GM18499 (cell line): Measurements from ENCODE around the gene TCF25.
"Not testable (repeated sequence)": the region's sequence is repeated elsewhere in the genome, so short reads cannot be mapped to it uniquely, and the experiment has no call there.

Experiments
- ATAC-seq: cut with Tn5 transposase; IDR thresholded peaks from one replicate; pipeline ENCODE4 v1.9.1; 2021; ENCODE audit warnings: moderate number of reproducible peaks; ENCODE audit not compliant: insufficient read depth, unreplicated experiment

Gene TCF25

DNA sequence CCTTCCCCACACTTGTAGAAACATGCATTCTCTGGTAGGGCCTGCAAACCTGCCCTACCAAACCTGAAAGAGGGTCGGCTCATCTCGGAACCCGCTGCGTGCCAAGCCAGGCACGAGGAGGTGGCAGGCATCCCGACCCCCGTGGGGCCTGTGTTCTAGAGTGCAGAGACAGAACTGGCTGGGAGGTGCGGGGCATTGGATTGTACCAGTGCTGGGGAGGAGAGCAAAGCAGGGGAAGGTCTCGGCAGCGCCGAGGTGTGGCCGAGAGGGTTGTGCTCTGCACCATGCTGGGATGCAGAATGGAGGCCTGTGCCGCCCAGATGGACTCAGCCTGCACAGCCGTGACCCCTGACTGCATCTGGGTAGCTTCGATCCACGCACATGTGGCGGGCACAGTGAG, 27.5 kb downstream of the TCF25 start:
- no peak for ATAC-seq

DNA sequence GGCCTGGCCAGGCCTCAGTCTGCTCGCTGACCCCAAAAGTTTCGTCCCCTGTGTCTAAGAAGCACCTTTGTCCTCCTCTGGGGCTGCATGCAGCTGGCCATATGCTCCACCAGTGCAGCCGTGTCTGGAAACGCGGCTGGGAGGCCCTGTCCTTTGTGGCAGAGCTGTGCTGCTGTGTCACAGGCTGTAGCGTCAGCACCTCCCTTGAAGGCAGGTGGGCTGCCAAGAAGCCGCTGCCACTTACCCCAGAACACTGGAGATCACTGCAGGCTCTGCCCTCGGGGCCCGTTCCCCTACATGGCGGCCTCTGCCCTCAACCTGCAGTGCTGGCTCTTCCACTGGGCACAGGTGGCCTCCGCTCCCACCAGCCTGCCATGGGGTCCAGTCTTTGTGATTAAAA, 29.6 kb downstream of the TCF25 start:
- no peak for ATAC-seq

DNA sequence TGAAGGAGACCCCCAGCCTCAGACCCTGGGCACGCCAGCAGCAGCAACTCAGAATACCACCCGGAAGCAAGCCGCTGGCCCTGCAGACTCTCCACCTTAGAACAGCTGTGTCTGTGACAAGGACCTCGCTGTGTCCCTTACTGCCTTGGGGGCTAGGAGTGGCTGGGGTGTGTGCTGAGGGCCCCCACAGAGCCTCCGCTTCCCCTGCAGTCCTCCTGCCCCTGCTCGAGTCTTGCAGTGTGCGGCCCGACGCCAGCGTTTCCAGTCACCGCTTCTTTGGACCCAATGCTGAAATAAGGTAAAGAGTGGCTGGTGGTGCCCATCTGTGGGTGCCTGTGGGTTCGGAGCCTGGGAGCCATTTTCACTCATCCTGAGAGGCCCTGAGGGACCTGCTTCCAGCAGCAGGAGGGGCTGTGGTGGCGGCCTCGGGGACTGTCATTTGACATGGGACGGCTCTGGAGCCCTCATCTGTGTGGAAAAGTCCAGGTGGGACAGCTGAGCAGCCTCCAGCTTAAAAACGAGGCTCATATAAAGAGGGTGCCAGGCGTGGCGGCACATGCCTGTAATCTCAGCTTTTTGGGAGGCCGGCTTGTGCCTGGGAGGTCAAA, 30.6 kb downstream of the TCF25 start:
- no peak for ATAC-seq

DNA sequence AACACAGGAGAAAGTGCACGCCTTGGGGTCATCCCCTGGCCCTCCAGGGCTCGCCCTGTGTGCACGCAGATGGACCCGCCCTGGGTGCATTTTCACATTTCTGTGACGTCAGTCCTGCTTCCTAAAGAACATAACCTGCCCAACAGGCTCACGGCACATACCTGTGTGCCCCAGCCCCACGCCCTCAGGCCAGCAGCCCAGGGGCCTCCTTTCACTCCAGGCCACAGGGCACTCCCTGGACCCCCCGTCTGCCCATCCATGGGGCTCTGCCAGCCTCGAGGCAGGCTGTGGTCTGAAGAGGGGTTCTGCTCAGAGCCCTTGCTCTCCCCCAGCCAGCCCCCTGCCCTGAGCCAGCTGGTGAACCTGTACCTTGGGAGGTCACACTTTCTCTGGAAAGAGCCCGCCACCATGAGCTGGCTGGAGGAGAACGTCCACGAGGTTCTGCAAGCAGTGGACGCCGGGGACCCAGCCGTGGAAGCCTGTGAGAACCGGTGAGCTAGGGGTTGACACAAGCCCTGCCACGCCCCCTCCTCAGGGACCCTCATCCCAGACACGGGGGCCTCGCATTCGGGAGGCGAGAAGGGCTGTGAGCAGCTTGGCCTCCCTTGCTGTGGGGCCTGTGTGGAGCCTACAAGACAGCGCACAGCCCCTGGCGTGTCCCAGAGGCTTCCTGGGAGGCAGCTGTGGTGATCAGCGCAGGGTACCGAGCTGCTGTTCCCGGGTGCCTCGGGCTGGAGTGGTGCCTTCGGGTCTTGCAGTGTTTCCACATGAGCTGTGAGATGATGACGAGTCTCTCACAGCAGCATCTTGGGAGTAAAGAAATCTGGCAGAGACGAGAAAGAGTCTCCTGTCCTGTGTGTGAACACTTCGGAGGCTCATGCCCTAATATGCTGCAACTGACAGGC, 31.5 kb downstream of the TCF25 start:
- no peak for ATAC-seq

DNA sequence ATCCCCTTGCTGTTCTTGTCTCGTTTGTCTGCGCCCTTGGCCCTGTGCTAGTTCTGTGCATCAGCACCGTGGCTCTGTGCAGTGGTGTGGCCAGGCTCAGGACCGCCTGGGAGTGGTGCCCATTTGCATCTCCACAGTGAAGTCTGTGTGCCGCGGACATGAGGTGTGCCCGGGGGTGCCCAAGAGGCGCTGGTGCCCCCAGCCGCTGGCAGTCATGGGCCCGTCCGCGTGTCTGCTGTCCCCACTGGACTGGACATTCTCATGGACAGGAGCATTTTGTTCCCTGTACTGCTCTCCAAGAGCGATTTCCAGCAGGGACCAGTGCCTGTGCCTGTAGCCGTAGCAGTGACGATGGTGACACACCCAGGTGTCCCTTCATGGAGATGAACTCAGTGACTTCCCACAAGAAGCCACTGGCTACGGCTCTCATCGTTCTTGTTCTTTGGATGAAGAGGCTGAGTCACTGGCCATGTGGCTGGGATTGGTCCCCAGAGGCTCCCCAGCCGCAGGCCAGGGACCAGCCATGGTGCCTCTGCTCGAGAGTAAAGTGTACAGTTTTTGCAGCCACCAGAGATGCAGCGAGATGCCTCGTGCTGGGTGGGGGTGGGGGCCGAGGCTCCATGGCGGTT, 32.2 kb downstream of the TCF25 start:
- ATAC-seq, result no peak

DNA sequence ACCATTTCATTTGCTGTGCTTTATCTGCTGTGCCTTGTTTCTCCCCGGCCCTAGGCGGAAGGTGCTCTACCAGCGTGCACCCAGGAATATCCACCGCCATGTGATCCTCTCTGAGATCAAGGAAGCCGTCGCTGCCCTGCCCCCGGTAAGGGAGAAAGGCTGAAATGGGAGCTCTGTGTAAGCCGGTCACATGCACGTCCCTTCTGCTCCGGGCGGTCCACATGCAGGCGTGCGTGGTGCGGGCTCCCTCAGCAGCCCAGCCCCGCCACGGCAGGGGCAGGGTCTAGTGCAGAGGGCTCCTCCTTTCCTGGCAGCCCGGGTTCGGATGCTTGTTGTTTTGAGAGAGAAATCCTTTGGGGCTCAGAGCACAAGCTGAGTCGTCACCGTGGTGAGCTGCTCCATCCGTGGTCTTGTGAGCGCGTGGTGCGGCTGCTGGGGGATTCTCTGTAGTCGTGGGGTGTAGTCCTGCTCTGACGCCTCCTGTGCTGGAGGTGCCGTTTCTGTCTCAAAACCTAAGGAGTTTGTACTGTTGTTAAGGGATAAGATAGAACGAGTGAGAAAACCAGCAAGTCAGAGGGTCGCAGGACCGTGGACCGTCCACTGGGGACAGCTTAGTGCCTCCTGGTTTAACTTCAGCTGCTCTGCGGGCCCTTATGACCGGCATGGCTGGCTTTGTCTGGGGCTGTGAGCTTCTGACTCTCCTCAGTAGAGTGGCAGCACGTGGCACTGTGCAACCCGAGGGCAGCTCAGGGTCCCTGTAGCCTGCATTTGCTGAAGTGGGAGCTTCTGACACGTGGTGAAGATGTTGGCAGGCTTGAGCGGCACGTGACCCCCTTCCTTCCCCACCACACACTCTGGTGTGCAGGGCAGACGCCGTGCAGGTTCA, 33.0 kb downstream of the TCF25 start:
- no peak for ATAC-seq

DNA sequence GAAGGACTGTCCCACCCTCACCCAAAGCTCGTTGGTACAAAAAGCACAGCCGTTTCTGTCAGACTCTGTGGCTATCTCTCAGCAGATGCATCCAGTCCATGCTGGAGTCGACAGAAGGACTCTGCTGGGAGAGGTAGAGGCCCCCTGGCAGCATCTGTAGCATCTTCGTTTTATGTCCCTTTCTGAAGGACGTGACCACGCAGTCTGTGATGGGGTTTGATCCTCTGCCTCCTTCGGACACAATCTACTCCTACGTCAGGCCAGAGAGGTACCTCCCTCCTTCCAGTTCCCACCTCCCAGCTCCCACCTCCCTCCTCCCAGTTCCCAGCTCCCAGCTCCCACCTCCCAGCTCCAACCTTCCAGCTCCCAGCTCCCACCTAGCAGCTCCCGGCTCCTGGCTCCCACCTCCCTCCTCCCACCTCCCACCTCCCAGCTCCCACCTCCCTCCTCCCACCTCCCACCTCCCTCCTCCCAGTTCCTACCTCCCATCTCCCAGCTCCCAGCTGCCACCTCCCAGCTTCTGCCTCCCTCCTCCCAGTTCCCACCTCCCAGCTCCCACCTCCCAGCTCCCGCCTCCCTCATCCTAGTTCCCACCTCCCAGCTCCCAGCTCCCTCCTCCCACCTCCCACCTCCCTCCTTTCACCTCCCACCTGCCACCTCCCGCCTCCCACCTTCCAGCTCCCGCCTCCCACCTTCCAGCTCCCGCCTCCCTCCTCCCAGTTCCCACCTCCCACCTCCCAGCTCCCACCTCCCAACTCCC, 33.8 kb downstream of the TCF25 start:
- ATAC-seq, result no peak

DNA sequence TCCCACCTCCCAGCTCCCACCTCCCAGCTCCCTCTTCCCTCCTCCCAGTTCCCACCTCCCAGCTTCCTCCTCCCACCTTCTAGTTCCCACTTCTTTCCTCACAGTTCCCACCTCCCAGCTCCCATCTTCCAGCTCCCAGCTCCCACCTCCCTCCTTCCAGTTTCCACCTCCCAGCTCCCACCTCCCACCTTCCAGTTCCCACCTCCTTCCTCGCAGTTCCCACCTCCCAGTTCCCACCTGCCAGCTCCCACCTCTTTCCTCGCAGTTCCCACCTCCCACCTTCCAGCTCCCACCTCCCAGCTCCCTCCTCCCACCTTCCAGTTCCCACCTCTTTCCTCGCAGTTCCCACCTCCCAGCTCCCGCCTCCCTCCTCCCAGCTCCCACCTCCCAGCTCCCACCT, 34.8 kb downstream of the TCF25 start:
- no peak for ATAC-seq

DNA sequence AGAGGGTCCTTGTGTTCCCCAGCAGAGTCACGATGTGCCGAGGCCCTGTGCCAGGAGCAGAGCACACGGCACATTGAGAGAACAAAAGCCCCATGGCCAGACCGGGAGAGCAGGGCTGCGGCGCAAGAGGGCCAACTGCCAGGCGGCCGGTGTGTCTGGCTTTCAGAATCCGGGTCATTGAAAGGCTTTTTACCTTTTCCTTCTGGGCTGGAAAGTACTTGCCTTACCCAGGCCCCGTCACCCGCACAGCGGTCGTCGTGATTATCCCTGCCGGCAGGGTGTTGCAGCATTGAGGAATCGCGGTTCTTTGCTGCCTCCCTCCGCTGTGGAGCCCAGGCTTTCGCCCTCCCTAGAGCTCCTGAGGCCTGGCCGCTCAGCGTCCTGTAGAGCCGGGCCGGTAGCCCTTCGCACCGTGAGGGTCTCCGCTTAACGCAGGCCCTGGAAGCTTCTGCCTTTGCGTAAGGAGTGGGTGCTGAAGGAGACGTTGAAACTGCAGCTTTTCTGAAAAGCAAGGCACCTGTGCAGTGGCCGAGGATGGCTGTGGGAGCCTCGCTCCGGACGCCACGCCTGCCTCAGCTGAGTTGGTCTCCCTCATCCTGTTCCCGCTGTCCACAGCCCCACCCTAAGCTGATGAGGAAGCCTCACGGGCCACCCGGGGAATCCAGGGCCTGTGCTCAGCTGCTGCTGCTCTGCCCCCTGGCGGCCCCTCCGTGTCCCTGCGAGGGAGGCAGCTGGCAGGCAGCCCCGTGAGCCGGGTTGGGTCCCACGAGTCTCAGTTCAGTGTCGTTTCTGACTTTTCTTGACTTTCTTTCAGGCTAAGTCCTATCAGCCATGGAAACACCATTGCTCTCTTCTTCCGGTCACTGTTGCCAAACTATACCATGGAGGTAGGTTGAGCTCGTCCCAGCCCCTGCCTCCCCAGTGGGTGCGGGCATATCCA, 36.7 kb downstream of the TCF25 start:
- ATAC-seq, result no peak

DNA sequence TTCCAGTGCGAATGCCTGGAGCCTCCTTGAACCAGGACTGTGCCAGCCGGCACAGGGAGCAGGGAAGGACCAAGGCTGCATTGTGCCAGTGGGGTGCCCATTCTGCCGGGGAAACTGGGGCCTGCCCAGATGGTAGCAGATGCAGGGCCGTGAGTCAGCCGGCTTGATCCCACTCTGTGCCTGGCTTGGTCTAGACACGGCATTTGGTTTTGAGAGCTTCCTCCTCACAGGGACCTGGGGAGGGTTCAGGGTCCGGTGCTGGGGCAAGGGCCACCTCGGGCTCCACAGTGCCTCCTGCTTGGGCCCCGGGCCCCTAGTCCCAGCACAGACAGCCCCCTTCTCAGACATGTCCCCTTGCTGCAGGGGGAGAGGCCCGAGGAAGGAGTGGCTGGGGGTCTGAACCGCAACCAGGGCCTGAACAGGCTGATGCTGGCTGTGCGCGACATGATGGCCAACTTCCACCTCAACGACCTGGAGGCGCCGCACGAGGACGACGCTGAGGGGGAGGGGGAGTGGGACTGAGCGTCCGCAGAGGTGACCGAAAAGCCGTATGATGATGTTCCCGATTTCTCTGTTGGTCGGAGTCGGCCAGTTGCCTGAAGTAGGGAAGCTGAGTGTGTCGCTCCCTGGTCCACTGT, 37.4 kb downstream of the TCF25 start:
- no peak for ATAC-seq

DNA sequence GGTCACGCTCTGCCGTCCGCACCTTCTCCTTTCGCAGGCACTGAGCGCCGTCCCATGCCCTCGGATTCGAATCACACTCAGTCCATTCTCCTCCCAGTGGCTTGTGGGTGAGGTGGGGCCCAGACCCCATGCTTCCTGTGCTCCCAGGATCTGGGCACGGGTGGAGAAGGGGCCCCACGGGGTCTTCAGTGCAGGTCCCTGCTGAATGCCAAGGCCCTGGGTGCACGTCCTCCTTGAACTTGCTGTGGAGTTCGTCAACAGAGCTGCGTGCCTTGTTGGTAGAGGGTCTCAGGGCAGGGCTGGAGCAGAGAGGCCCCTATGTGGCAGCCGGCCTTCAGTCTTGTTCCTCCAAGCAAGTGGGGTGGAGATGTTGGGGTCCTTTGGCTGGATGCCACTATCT, 38.0 kb downstream of the TCF25 start:
- no peak for ATAC-seq

DNA sequence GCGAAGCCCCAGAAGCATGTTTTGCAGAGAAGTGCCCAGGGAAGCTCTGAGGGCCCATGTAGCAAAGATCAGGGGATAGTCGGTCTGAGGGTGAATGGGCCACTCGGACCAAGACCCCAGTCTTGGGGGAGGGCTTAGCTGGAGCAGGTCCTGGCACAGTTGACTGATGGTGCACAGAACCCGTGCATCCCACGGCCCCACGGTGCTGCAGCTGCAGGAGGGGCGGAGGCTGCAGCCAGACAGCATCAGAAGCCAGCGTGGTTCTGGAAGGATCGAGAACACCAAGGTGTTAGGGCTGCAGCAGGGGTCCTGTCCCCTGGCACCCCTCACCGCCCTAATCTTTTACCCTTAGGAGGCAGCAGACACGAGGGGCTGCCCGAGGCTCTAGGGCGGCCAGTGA, 38.8 kb downstream of the TCF25 start:
- ATAC-seq, result no peak

DNA sequence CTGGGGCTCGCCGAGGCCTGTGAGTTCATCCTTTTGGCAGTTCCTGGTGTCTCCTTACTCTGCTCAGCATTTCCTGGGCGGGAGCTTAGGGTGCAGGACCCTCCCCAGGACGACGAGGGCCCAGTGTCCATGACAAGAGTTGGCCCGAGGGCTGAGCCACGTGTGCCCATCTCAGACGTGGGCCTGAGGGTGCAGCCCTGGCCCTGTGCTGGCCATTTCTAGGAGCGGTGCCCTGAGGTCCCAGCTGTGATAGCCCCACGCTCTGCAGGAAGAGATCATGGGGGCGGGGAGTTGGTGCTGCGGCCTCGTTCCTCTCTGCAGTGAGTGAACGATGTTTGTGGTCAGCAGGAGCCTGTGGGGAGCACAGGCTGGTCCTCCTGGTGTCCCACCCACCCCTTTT, 39.2 kb downstream of the TCF25 start:
- no peak for ATAC-seq

DNA sequence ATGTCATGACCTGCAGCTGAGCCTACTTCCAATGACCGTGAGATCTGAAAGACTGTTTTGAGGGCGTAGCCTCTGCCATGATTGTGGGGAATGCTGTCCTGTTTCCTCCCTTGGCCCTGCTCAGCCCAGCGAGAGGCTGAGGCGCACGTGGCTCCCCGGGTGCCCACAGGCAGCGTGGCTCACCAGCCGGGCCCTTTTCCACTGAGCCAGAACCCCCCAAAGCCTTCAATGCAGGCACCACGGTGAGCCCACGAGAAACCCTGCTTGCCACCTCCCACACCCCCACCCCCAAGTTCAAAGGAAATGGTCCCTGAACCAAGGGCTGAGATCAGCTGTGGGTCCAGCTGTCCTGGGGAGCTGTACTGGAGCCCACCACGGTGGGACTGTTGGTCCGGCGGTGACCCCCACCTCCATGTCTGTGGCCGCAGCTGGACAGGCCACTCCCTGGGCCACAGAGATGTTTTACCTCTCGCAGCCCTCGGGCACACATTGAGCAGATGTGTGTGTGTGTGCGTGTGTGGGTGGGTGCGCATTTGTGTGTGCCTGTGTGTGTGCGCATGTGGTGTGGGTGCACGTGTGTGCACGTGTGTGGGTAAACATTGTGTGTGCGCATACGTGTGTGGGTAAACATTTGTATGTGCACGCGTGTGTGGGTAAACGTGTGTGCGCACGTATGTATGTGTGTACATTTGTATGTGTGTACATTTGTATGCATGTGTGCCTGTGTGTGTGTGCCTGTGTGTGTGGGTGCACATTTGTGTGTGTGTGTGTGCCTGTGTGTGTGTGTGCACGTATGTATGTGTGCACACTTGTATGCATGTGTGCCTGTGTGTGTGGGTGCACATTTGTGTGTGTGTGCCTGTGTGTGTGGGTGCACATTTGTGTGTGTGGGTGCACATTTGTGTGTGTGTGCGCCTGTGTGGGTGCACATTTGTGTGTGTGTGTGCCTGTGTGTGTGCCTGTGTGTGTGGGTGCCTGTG, 40.3 kb downstream of the TCF25 start:
- no peak for ATAC-seq

DNA sequence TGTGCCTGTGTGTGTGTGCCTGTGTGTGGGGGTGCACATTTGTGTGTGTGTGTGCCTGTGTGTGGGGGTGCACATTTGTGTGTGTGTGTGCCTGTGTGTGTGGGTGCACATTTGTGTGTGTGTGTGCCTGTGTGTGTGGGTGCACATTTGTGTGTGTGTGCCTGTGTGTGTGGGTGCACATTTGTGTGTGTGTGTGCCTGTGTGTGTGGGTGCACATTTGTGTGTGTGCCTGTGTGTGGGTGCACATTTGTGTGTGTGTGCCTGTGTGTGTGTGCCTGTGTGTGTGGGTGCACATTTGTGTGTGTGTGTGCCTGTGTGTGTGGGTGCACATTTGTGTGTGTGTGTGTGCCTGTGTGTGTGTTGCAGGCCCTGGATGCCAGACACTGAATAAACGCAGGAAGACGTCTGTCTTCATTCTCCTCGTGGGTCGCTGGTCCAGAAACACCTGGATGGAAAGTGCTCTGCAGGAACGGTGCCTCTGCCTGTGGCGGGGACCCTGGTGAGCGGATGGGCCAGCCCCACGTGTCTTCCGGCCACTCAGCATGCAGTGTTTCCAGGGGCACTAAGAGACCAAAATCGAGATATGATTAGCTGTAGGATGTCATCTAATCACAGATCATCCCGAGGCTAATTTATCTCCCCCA, 41.4 kb downstream of the TCF25 start:
- not testable (repeated sequence) for ATAC-seq

DNA sequence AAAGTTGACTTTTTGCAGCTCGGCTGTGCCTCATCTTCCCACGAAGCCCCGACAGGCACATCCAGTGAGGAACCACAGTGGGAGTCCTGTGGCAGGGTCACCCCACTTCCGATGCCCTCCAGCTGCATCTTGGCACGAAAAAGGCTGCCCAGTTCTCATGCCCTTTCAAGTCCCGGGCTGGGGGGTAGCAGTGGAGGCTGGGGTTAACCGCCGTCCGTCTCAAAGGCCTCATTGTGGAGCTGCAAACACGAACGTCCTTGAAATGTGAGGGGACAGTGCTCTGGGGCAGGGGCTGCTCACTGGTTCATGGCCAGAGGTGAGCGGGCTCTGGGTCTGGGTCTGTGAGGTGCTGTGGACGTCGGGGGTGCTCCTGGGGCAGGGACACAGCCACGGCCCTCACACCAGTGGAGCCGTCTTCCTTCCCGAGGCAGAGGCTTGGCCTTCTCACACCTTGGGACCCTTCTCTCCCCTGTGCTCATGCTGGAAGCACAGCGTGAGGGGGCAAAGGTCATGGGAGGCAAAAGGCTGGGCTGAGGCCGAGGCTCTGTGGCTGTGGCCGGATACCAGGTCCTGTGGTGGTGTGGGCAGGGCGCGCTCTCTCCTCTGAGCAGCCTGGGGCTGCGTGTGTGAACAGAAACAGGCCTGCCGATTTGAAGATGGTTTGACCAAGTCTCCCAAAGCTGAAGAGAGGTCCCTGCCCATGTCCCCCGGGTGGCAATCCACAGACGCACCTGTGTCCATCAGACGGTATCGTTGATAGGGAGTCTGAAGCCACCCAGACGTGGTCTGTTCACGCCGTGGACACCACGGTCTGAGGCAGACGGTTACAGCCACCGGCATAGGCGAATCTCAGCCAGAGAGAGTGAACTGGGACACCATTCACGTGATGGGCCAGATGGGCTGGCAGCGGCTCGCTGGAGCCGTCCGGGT, 42.2 kb downstream of the TCF25 start:
- no peak for ATAC-seq
